HG03432 (cell line): ENCODE results near the gene GULP1.
"Not testable (repeated sequence)": the region's sequence is repeated elsewhere in the genome, so short reads cannot be mapped to it uniquely, and the experiment has no call there.

ENCODE experiments used
- ATAC-seq: cut with Tn5 transposase; IDR thresholded peaks from one replicate; pipeline ENCODE4 v1.9.1; 2021; ENCODE audit warnings: mild to moderate bottlenecking, moderate library complexity; ENCODE audit not compliant: unreplicated experiment

GULP1 gene

GRCh38 chr2:188588235-188588634, 296.6 kb downstream of the GULP1 start:
- no peak for ATAC-seq

- ATAC-seq: no peak
Measured at GRCh38 chr2:188596054-188596453, 304.4 kb downstream of the GULP1 start.

DNA sequence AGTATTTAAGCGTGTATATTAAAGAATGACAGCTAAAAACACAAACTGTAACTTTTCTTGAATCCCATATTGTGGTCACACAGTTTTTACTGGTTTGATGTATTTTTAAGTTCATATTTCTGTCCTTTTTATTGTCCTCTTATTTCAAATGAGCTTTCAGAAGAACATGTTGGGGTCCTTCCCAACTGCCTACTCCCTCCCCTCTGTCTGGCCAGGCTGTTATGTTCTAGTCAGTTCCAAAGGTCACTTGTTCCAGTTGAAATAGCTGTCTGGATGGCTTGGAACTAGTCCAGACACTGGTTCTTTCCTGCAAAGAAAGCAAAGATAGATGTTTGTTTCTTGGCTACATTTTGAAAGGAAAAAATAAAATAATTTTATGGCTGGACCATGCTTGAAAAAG, 306.9 kb downstream of the GULP1 start:
- ATAC-seq: no peak

DNA sequence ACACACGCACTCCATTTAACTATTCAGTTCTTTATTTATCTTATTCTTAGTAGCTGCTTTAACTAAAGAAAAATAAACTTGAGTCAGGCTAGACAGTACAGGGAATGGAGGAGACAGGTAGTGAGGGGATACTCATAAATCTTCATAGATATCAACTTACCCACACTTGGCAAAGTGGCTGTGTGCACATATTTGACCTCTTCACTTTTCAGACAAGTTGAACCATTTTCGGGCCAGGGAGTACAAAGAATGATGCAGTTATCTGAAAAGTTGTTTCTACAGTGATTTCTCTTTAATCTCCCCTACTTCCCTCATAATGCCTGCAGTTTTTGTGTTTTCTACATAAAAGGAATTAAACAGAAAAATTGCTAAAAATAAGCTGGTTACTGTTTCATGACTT, 307.5 kb downstream of the GULP1 start:
- no peak for ATAC-seq

DNA sequence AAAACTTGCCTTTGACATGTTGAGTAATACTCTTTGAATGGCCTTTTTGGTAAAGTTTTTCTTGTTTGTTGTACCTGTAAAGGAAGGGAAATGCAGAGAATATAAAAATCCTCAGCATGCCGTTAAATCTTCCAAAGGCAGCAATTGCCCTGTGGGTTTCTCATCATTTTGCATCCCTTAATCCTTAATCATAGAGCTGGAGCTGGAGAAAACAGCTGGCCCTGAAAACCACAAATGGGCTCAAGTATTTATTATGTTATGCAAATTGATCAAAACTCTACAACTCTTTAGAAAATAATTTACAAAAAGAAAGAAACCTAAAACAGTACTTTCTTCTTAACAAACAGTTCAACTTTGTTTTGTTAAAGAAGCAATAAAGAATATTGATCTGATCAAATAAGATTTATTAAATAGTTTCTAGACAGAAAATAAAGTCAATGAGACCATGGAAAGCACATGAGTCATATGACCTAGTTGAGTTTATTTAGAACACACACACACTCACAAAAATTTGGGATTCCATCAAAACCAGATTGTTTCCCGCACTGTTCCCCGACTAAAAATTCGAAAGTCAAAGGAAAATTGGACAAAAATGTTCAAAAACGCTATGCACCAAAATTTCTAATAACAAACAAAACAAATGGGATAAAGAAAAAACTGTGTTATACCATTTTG, 309.0 kb downstream of the GULP1 start:
- ATAC-seq: no peak

DNA sequence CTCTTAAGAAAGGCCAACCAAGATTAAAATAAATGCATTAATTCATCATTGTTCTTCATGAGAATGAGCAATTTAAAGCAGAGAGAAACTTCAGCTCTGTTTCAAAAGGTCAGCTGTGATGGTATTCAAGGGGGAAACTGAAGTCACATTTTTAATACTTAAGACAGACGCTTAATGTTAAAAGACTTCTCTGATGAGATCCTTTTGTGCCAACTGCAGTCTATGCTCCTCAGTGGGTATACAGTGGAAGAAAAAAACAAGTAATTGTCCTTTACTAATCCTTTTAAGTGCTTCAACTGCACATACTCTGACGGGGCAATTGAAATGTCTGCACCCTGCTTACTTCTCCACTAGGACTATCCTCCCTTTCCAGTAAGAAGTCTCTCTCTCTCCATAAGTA, 309.7 kb downstream of the GULP1 start:
- ATAC-seq: no peak

DNA sequence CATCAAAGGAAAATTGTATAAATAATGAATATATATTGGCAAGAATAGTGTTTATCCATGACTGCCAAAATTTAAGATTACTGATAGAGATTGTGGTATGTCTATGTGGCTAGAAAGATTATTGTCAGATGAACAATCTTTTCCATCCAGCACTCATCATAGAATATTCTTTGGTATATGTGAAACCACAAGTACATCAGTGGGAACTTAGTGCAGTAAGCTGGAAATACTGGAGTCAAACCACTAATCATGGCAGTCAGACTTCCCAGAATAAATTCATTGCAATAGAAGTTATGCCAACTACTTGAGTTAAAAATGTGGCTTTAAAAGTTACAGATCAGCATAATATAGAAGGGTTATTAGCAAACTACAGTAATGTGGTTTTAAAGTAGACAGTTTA, 310.3 kb downstream of the GULP1 start:
- no peak for ATAC-seq

DNA sequence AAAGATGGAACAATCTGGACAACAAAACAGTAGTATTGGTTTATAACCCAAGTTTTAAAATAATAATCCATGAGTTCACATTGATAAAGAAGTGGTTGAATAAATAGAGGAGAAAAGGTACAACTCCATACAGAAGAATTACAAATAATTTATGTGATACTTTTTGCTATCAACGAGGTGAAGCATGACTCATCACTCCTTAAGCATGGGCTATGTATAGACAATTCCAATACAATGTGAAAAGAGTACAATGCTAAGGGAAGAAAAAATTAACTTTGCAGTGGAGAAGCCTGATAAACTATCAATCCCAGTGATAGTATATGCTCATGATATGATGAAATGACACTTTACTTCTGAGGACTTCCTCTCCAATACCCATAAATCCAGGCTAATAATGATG, 312.9 kb downstream of the GULP1 start:
- ATAC-seq: no peak

GRCh38 chr2:188605609-188606584, 314.2 kb downstream of the GULP1 start:
- ATAC-seq: not testable (repeated sequence)

DNA sequence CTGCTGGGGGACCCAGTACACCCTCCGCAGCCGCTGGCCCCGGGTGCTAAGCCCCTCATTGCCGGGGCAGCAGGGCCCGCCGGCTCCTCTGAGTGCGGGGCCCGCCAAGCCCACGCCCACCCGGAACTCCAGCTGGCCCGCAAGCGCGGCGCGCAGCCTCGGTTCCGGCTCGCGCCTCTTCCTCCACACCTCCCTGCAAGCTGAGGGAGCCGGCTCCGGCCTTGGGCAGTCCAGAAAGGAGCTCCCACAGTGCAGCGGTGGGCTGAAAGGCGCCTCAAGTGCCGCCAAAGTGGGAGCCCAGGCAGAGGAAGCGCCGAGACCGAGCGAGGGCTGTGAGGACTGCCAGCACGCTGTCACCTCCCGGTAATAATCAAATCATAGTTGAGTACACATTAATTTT, 314.9 kb downstream of the GULP1 start:
- not testable (repeated sequence) for ATAC-seq

GRCh38 chr2:188607501-188607900, 315.8 kb downstream of the GULP1 start:
- ATAC-seq: no peak

- no peak for ATAC-seq
Measured at GRCh38 chr2:188609321-188610049, 317.8 kb downstream of the GULP1 start.

DNA sequence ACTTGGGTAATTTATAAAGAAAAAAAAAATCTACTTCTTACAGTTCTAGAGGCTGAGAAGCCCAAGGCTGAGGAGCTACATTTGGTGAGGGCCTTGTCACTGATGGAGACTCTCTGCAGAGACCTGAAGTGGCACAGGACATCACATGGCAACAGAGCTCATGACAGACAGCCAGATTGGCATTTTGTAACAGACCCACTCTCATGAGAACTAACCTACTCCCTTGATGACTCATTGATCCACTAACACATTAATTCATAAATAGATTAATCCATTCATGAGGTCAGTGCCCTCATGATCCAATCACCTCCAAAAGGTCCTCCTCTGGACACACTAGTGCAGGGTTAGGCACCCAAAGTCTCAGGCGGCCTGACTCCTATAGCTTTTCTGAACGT, 318.4 kb downstream of the GULP1 start:
- ATAC-seq: no peak

GRCh38 chr2:188610827-188611226, 319.2 kb downstream of the GULP1 start:
- no peak for ATAC-seq

DNA sequence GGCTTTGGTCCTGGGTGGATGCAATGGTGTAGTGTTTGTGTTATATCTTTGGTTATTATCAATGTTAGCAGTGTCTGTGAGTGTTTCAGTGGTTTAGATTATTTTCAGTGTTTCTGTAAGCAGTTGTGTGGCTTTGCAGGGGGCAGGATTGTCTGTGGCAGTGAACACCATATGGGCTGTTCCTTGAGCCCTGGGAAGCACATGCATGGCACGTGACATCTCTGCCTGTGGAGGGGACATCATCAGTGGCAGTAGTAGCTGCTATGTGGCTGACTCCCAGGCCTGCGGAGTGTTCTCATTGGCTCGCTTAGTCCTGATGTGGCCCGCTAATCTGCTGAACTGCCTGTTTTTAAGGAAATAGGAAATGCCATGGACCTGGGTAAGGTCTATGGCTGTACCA, 327.5 kb downstream of the GULP1 start:
- no peak for ATAC-seq

DNA sequence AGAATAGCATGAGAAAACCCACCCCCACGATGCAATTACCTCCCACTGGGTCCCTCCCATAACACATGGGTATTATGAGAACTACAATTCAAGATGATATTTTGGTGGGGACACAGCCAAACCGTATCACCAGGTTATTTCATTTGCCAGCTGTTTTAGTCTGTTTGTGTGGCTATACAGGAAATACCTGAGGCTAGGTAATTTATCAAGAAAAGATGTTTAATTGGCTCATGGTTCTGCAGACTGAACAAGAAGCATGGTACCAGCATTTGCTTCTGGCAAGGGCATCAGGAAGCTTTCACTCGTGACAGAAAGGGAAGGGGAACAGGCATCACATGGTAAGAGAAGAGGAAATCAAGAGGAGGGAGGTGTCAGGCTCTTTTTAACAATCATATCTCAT, 329.2 kb downstream of the GULP1 start:
- ATAC-seq: no peak

GRCh38 chr2:188622601-188623260, 331.1 kb downstream of the GULP1 start:
- no peak for ATAC-seq

GRCh38 chr2:188623995-188624643, 332.4 kb downstream of the GULP1 start:
- no peak for ATAC-seq

DNA sequence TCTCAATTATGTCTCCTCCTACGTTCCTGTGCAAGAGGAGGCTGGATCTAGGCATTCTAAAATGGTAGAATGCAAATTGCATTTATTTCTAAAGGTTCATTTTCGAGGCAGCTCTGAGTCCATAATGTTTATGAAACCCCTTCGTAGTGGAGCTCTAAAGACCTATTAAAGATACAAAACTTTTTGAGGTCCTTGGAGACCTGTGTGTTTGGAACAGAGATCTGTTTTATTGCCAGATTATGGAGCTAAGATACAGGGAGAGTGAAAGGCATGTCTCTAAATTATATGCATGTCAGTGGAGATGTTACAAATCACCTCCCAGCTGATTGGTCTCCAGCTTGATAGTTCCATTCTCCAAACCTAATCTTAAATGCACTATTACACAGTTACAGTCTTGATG, 335.8 kb downstream of the GULP1 start:
- ATAC-seq: no peak

DNA sequence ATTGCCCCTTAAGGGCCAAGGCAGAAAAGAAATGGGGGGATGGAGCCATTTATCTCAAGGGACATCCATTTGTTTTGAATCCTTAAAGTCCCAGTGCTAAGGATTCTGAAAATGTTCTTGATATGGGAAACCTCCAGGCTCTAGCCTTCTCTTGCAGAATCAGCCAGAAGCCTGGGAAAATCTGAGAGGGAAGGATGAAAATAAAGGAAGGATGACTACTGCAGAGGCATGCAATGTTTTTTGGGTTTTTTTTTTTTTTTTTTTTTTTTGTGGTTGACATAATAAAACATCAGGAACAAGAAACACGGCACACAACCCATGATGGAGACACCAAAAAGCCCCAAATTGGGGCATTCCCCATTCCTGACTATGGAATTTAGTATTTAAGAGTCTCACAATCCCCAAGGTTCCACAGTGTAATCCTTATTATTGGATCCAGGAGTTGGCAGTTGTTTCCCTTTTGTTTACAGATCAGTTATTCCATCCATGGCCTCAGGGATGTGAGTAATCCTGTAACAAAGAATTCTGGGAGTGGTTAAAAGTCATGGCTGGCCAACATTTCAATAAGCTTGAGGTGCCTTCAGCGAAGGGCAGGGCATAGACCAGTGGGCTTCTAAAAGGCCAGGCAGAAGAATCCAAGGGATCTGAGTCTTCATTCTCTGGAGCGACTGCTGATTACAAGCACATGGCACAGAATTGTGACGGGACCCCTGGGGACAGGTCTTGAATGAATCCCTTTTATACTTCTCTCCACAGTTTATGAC, 337.5 kb downstream of the GULP1 start:
- ATAC-seq: no peak
